Esophagus (tissue), 2 donors: ENCODE results near the gene SMAD6. TPM values are rescaled to one million over a fixed set of nuclear protein-coding genes. Genes with fewer than 3 reads are reported as not detected.

Experiments used
- H3K27ac ChIP-seq, 2 donors: one replicate each; pipeline ENCODE4 v1.5.1; 2013; ENCODE audit warnings: low read depth in 2 of 2, mild to moderate bottlenecking in 2 of 2, inconsistent platforms in 1 of 2, low read length in 1 of 2, moderate library complexity in 1 of 2
- H3K27me3 ChIP-seq, 2 donors: one replicate each; pipeline ENCODE4 v1.6.1; 2013; ENCODE audit warnings: low read length in 2 of 2, control low read depth in 1 of 2, mild to moderate bottlenecking in 1 of 2; ENCODE audit not compliant: insufficient read depth in 2 of 2, control insufficient read depth in 1 of 2
- H3K36me3 ChIP-seq, 2 donors: one replicate each; pipeline ENCODE4 v1.6.1; 2013; ENCODE audit warnings: low read length in 1 of 2; ENCODE audit not compliant: control insufficient read depth in 2 of 2, insufficient read depth in 2 of 2
- H3K4me1 ChIP-seq, 2 donors: one replicate each; pipeline ENCODE4 v1.6.1; 2013; ENCODE audit warnings: low read length in 1 of 2; ENCODE audit not compliant: control insufficient read depth in 2 of 2, insufficient read depth in 2 of 2
- H3K4me3 ChIP-seq, 2 donors: one replicate each; pipeline ENCODE4 v1.5.1; 2013; ENCODE audit warnings: low read length in 2 of 2, mild to moderate bottlenecking in 2 of 2, low read depth in 1 of 2, moderate library complexity in 1 of 2
- H3K9me3 ChIP-seq, 2 donors: one replicate each; pipeline ENCODE4 v1.6.1; 2013; ENCODE audit warnings: mild to moderate bottlenecking in 2 of 2, low read depth in 1 of 2, low read length in 1 of 2, moderate library complexity in 1 of 2; ENCODE audit not compliant: control insufficient read depth in 2 of 2, insufficient read depth in 1 of 2
- WGBS, 2 donors: extraction: QIAGEN DNeasy Blood & Tissue Kit; methylation state at CpG; one replicate each; pipeline ENCODE4 v1.1.7; 2013; 5-methylcytosine and 5-hydroxymethylcytosine counted together
- polyA plus RNA-seq, 2 donors: library from polyadenylated mRNA; stranded (reverse); fragments of 200-250 nt; gene quantifications; one replicate each; pipeline ENCODE4 v1.2.3, GENCODE V29; 2013
- donor health status: healthy with polysubstance abuse.
- donor health status: Bipolar disorder and iron deficiency.

SMAD6 gene
- polyA plus RNA-seq, 2 donors: 0.75 to 1.6 TPM

GRCh38 chr15:66789029-66790025, 87.3 kb downstream of the SMAD6 start:
- H3K9me3 ChIP-seq: no peaks in the 10 kb centered on the region
- H3K27me3 ChIP-seq: no peaks in the 10 kb centered on the region
- no peak overlapping the region for H3K4me3 ChIP-seq
- H3K36me3 ChIP-seq: no peaks in the 10 kb centered on the region
- no peaks in the 10 kb centered on the region for H3K4me1 ChIP-seq
- no peak overlapping the region for H3K27ac ChIP-seq
- 63 to 65% methylated on average over 5 of the region's 5 CpGs for WGBS, 2 donors

- Histone ChIP-seq H3K4me1 (no peaks in the 10 kb centered on the region), H3K9me3 (no peaks in the 10 kb centered on the region), H3K27ac (no peak overlapping the region), H3K27me3 (no peaks in the 10 kb centered on the region), H3K4me3 (no peak overlapping the region), H3K36me3 (no peaks in the 10 kb centered on the region)
- 68 to 75% methylated on average over 10 of the region's 10 CpGs for WGBS, 2 donors
These were observed 93.8 kb downstream of the SMAD6 start for GRCh38 chr15:66795851-66796250.

- Histone ChIP-seq H3K36me3 (no peaks in the 10 kb centered on the region), H3K9me3 (no peaks in the 10 kb centered on the region), H3K4me3 (no peak overlapping the region), H3K4me1 (no peaks in the 10 kb centered on the region), H3K27me3 (no peaks in the 10 kb centered on the region), H3K27ac (no peak overlapping the region)
- WGBS, 2 donors: 94 to 100% methylated on average over 1 of the region's 1 CpG
These were observed 94.3 kb downstream of the SMAD6 start for GRCh38 chr15:66796343-66796742.

GRCh38 chr15:66797921-66798320, 95.9 kb downstream of the SMAD6 start:
- WGBS, 2 donors: 80 to 81% methylated on average over 7 of the region's 7 CpGs
- Histone ChIP-seq H3K36me3 (no peaks in the 10 kb centered on the region), H3K4me1 (peaks cover 4 to 6% of the 10 kb centered on the region in 2 donors), H3K4me3 (no peak overlapping the region), H3K9me3 (no peaks in the 10 kb centered on the region), H3K27ac (no peak overlapping the region), H3K27me3 (no peaks in the 10 kb centered on the region)

- Histone ChIP-seq H3K36me3 (no peaks in the 10 kb centered on the region), H3K4me3 (no peak overlapping the region), H3K4me1 (peaks cover 6 to 9% of the 10 kb centered on the region in 2 donors), H3K27me3 (no peaks in the 10 kb centered on the region), H3K9me3 (no peaks in the 10 kb centered on the region), H3K27ac (no peak overlapping the region)
- WGBS, 2 donors: 87 to 89% methylated on average over 10 of the region's 10 CpGs
These were observed 96.5 kb downstream of the SMAD6 start for GRCh38 chr15:66798426-66799061.

GRCh38 chr15:66799242-66799641, 97.2 kb downstream of the SMAD6 start:
- no peak overlapping the region for H3K4me3 ChIP-seq
- H3K4me1 ChIP-seq: peaks cover 6 to 11% of the 10 kb centered on the region in 2 donors
- 75 to 81% methylated on average over 4 of the region's 4 CpGs for WGBS, 2 donors
- H3K27me3 ChIP-seq: no peaks in the 10 kb centered on the region
- no peak overlapping the region for H3K27ac ChIP-seq
- no peaks in the 10 kb centered on the region for H3K9me3 ChIP-seq
- no peaks in the 10 kb centered on the region for H3K36me3 ChIP-seq

- Histone ChIP-seq H3K27ac (no peak overlapping the region), H3K36me3 (no peaks in the 10 kb centered on the region), H3K4me3 (no peak overlapping the region), H3K4me1 (peaks cover 6 to 11% of the 10 kb centered on the region in 2 donors), H3K27me3 (no peaks in the 10 kb centered on the region), H3K9me3 (no peaks in the 10 kb centered on the region)
- WGBS, 2 donors: 78 to 80% methylated on average over 11 of the region's 11 CpGs
These were observed 98.7 kb downstream of the SMAD6 start for GRCh38 chr15:66800584-66801235.

- no peaks in the 10 kb centered on the region for H3K36me3 ChIP-seq
- WGBS, 2 donors: 72 to 76% methylated on average over 3 of the region's 3 CpGs
- H3K4me3 ChIP-seq: no peak overlapping the region
- H3K27ac ChIP-seq: no peak overlapping the region
- H3K9me3 ChIP-seq: no peaks in the 10 kb centered on the region
- no peaks in the 10 kb centered on the region for H3K27me3 ChIP-seq
- H3K4me1 ChIP-seq: peaks cover 6 to 11% of the 10 kb centered on the region in 2 donors
These were observed 99.2 kb downstream of the SMAD6 start for GRCh38 chr15:66801266-66801665.
